Stomach smooth muscle (tissue), 2 donors: ENCODE data around the gene ABCC4.

ENCODE experiments used
- H3K27ac ChIP-seq: one replicate; pipeline ENCODE4 v1.7.0; 2013; ENCODE audit warnings: mild to moderate bottlenecking, low read length, inconsistent platforms
- H3K27me3 ChIP-seq, 2 donors: one replicate each; pipeline ENCODE4 v1.7.0; 2013; ENCODE audit warnings: low read length in 2 of 2; ENCODE audit not compliant: insufficient read depth in 2 of 2, control insufficient read depth in 1 of 2
- H3K36me3 ChIP-seq, 2 donors: one replicate each; pipeline ENCODE4 v1.7.0; 2013; ENCODE audit warnings: low read length in 2 of 2; ENCODE audit not compliant: control insufficient read depth in 2 of 2, insufficient read depth in 2 of 2
- H3K4me1 ChIP-seq: one replicate; pipeline ENCODE4 v1.7.0; 2013; ENCODE audit warnings: low read length; ENCODE audit not compliant: control insufficient read depth, insufficient read depth
- H3K4me3 ChIP-seq, 2 donors: one replicate each; pipeline ENCODE4 v1.7.0; 2013; ENCODE audit warnings: low read length in 2 of 2
- H3K9ac ChIP-seq, 2 donors: one replicate each; pipeline ENCODE4 v1.7.0; 2013; ENCODE audit warnings: low read length in 2 of 2, mild to moderate bottlenecking in 1 of 2
- H3K9me3 ChIP-seq, 2 donors: one replicate each; pipeline ENCODE4 v1.7.0; 2013; ENCODE audit warnings: low read length in 2 of 2; ENCODE audit not compliant: control insufficient read depth in 2 of 2
- donor health status: healthy.
- donor health status: Pancreatic carcinoma.

ABCC4 gene

GRCh38 chr13:94996445-94996844 is 304.8 kb downstream of the ABCC4 start:
- Histone ChIP-seq H3K36me3 (no peaks in the 10 kb centered on the region), H3K9ac (no peak overlapping the region), H3K27ac (no peak overlapping the region), H3K27me3 (peaks cover 0 to 2% of the 10 kb centered on the region in 2 donors), H3K4me1 (no peaks in the 10 kb centered on the region), H3K4me3 (no peak overlapping the region), H3K9me3 (peaks cover 0 to 3% of the 10 kb centered on the region in 2 donors)

DNA sequence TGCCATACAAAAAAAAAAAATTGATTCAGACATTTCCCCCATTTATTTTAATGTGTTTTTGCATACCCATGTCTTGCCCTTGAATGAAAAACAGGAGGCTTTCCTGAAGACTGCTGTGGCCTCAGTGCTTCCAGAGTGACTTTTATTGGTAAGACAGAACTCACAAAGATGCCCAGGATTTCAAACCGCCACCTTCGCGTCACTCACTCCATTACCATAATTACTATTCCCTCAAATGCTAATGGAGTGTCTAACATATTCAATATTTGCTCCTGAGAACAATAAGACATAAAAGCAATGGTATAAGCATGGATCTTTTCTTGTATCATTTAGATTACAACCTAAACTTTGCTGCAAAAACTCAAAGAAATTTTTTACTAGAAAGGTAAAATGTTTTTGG is 306.7 kb downstream of the ABCC4 start:
- Histone ChIP-seq H3K9me3 (peaks cover 0 to 3% of the 10 kb centered on the region in 2 donors), H3K4me3 (no peak overlapping the region), H3K4me1 (no peaks in the 10 kb centered on the region), H3K9ac (no peak overlapping the region), H3K27me3 (peaks cover 0 to 4% of the 10 kb centered on the region in 2 donors), H3K27ac (no peak overlapping the region), H3K36me3 (no peaks in the 10 kb centered on the region)

- no peaks in the 10 kb centered on the region for H3K36me3 ChIP-seq
- peaks cover 0 to 3% of the 10 kb centered on the region in 2 donors for H3K9me3 ChIP-seq
- no peak overlapping the region for H3K27ac ChIP-seq
- H3K9ac ChIP-seq = no peak overlapping the region
- no peak overlapping the region for H3K4me3 ChIP-seq
- peaks cover 0 to 4% of the 10 kb centered on the region in 2 donors for H3K27me3 ChIP-seq
- H3K4me1 ChIP-seq = no peaks in the 10 kb centered on the region
Measured at GRCh38 chr13:94993616-94994015, 307.6 kb downstream of the ABCC4 start.

DNA sequence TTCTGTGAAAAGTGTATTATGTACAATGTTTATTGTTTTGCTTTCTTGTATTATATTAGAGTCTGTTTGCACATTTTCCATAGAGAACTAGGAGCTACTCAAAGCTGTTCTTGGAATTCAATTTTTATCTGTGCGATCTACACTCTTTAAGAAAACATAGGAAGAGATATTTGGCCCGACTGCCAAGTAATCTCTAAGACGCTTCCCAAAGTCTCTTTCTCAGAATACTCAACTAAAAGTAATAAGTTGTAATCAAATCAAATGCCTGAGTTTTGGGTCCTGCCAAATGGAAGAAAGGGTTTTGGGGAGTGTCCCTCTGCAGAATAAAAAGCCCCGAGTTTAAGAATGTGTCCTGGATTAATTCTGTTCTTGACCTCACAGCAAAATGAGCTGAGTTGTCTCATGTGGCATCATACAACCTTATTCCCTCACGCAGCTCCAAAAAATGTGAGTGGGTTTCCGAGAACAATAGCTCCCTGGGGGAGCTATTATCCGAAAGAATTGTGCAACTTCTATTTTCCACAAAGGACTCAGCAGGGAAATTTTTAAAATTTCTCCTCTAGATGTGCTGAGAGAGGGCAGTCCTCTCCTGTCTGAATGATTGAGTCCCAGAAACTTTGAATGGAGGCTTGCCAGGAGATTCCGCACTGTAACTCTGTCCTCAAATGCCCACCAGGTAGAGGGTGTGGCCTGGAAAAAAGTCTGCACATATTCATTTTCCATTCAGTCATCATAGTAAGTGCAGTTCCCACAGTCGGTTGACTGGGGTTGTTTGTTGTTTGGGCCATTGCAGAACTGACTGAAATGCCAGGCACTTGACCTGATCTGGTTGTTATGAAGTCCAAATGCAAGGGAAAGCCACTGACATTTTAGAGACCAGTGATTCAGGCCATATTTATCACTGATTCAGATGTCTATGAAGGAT is 309.0 kb downstream of the ABCC4 start:
- peaks cover 0 to 4% of the 10 kb centered on the region in 2 donors for H3K27me3 ChIP-seq
- no peaks in the 10 kb centered on the region for H3K36me3 ChIP-seq
- no peak overlapping the region for H3K9ac ChIP-seq
- H3K4me1 ChIP-seq = no peaks in the 10 kb centered on the region
- H3K9me3 ChIP-seq = peaks cover 0 to 3% of the 10 kb centered on the region in 2 donors
- H3K27ac ChIP-seq = no peak overlapping the region
- no peak overlapping the region for H3K4me3 ChIP-seq

- no peak overlapping the region for H3K27ac ChIP-seq
- peaks cover 0 to 2% of the 10 kb centered on the region in 2 donors for H3K27me3 ChIP-seq
- no peaks in the 10 kb centered on the region for H3K36me3 ChIP-seq
- H3K4me1 ChIP-seq = no peaks in the 10 kb centered on the region
- H3K9ac ChIP-seq = no peak overlapping the region
- H3K4me3 ChIP-seq = no peak overlapping the region
- H3K9me3 ChIP-seq = no peaks in the 10 kb centered on the region
Measured at GRCh38 chr13:94988654-94989053, 312.6 kb downstream of the ABCC4 start.

- no peaks in the 10 kb centered on the region for H3K36me3 ChIP-seq
- H3K9me3 ChIP-seq = no peaks in the 10 kb centered on the region
- no peaks in the 10 kb centered on the region for H3K4me1 ChIP-seq
- no peak overlapping the region for H3K27ac ChIP-seq
- peaks cover 0 to 2% of the 10 kb centered on the region in 2 donors for H3K27me3 ChIP-seq
- no peak overlapping the region for H3K4me3 ChIP-seq
- no peak overlapping the region for H3K9ac ChIP-seq
Measured at GRCh38 chr13:94987869-94988268, 313.4 kb downstream of the ABCC4 start.

DNA sequence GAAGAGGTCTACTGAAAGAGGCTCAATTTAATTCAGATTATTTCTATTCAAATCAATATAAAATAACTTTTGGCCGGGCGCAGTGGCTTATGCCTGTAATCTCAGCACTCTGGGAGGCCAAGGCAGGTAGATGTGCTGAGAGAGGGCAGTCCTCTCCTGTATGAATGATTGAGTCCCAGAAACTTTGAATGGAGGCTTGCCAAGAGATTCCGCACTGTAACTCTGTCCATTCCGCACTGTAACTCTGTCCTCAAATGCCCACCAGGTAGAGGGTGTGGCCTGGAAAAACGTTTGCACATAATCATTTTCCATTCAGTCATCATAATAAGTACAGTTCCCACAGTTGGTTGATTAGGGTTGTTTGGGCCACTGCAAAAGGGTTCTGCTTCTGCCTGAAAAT is 314.2 kb downstream of the ABCC4 start:
- no peaks in the 10 kb centered on the region for H3K9me3 ChIP-seq
- H3K36me3 ChIP-seq = no peaks in the 10 kb centered on the region
- H3K9ac ChIP-seq = no peak overlapping the region
- H3K4me1 ChIP-seq = no peaks in the 10 kb centered on the region
- H3K4me3 ChIP-seq = no peak overlapping the region
- peaks cover 0 to 2% of the 10 kb centered on the region in 2 donors for H3K27me3 ChIP-seq
- no peak overlapping the region for H3K27ac ChIP-seq

DNA sequence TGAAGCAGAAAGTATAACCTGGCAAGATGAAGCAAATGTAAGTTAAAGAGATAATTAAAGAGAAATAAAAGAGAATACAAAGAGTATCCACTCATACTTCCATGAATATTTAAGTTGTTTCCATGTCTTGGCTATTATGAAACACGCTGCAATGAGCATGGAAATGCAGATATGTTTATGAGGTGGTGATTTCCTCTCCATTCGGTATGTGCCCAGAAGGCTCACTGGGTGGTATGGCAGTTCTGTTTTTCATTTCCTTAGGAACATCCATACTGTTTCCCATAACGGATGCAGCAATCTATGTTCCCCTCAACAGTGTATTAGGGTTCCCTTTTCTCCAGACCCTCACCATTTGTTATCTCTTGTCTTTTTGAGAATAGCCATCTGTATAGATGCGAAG is 316.3 kb downstream of the ABCC4 start:
- H3K4me1 ChIP-seq = no peaks in the 10 kb centered on the region
- no peak overlapping the region for H3K4me3 ChIP-seq
- no peak overlapping the region for H3K27ac ChIP-seq
- H3K9ac ChIP-seq = no peak overlapping the region
- no peaks in the 10 kb centered on the region for H3K9me3 ChIP-seq
- H3K36me3 ChIP-seq = no peaks in the 10 kb centered on the region
- H3K27me3 ChIP-seq = peaks cover 0 to 4% of the 10 kb centered on the region in 2 donors

DNA sequence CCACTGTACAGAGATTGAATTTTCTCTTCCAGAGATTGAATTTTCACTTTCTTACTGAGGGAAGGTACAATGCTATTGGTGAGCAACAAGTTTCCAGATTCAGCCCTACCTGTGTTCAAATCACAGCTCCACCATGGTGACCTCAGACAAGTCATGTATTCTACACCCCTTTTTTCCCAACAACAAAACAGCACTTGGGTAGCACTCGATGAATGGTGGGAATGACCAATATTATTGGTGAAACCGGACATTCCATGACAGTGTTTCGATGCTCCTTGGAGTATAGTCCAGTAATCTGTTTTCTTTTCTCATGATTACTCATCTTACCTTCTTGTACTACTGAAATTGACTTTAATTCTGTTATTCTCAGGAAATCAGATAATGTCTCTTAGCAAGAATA is 322.7 kb downstream of the ABCC4 start:
- Histone ChIP-seq H3K36me3 (no peaks in the 10 kb centered on the region), H3K27ac (no peak overlapping the region), H3K9ac (no peak overlapping the region), H3K4me3 (no peak overlapping the region), H3K9me3 (no peaks in the 10 kb centered on the region), H3K4me1 (no peaks in the 10 kb centered on the region), H3K27me3 (peaks cover 0 to 4% of the 10 kb centered on the region in 2 donors)

- no peak overlapping the region for H3K4me3 ChIP-seq
- peaks cover 4 to 8% of the 10 kb centered on the region in 2 donors for H3K27me3 ChIP-seq
- H3K9me3 ChIP-seq = no peaks in the 10 kb centered on the region
- H3K36me3 ChIP-seq = no peaks in the 10 kb centered on the region
- no peak overlapping the region for H3K9ac ChIP-seq
- H3K4me1 ChIP-seq = no peaks in the 10 kb centered on the region
- H3K27ac ChIP-seq = no peak overlapping the region
Measured at GRCh38 chr13:94974015-94974951, 327.0 kb downstream of the ABCC4 start.
